Activated T-cell treated with anti-CD3 and anti-CD28 coated beads, Interleukin-2, amount 50 U/mL, for 1 hour (primary cell): ENCODE results near the gene XPR1.

Source experiments
- DNase-seq: peaks from one replicate; pipeline ENCODE4 v3.0.0-alpha.2; 2020

Gene XPR1

GRCh38 chr1:180615493-180616290 lies 16.1 kb upstream of the XPR1 start:
- no peak for DNase-seq

- DNase-seq, result no peak
Measured at GRCh38 chr1:180616439-180616838, 15.4 kb upstream of the XPR1 start.

- DNase-seq, result no peak
Measured at GRCh38 chr1:180617774-180618395, 13.9 kb upstream of the XPR1 start.

- no peak for DNase-seq
Measured at GRCh38 chr1:180620581-180620980, 11.2 kb upstream of the XPR1 start.

GRCh38 chr1:180622658-180623508 lies 8.9 kb upstream of the XPR1 start:
- no peak for DNase-seq

GRCh38 chr1:180623579-180624347 lies 8.1 kb upstream of the XPR1 start:
- DNase-seq, result no peak

- DNase-seq, result no peak
Measured at GRCh38 chr1:180626711-180627110, 5.1 kb upstream of the XPR1 start.

- DNase-seq, result no peak
Measured at GRCh38 chr1:180627411-180627810, 4.4 kb upstream of the XPR1 start.

- DNase-seq, result no peak
Measured at GRCh38 chr1:180628646-180629045, 3.2 kb upstream of the XPR1 start.

- DNase-seq, result no peak
Measured at GRCh38 chr1:180630408-180631193, 1.2 kb upstream of the XPR1 start.

- DNase-seq, result no peak
Measured at GRCh38 chr1:180631194-180631765, 542 bp upstream of the XPR1 start.

GRCh38 chr1:180632326-180633056 lies 669 bp downstream of the XPR1 start:
- no peak for DNase-seq

GRCh38 chr1:180633057-180634056 lies 1.5 kb downstream of the XPR1 start:
- DNase-seq, result no peak

- no peak for DNase-seq
Measured at GRCh38 chr1:180636138-180636537, 4.3 kb downstream of the XPR1 start.

- DNase-seq, result no peak
Measured at GRCh38 chr1:180639871-180640270, 8.0 kb downstream of the XPR1 start.

GRCh38 chr1:180640531-180640949 lies 8.7 kb downstream of the XPR1 start:
- DNase-seq, result no peak

- DNase-seq, result no peak
Measured at GRCh38 chr1:180641662-180642061, 9.8 kb downstream of the XPR1 start.

- DNase-seq, result no peak
Measured at GRCh38 chr1:180642781-180643180, 11.0 kb downstream of the XPR1 start.

- DNase-seq, result no peak
Measured at GRCh38 chr1:180643693-180644092, 11.9 kb downstream of the XPR1 start.
